Measurements from ENCODE around the gene MB21D2.

The MB21D2 gene

GRCh38 chr3:192928016-192928415, 10.4 kb upstream of the MB21D2 start:
- Histone ChIP-seq H3K4me3 (no peak overlapping the region), H3K27ac (no peak overlapping the region)

- Histone ChIP-seq H3K4me3 (no peak overlapping the region), H3K27ac (no peak overlapping the region)
Observed at GRCh38 chr3:192927016-192927415, 9.4 kb upstream of the MB21D2 start.

GRCh38 chr3:192923731-192924130, 6.1 kb upstream of the MB21D2 start:
- Histone ChIP-seq H3K4me3 (no peak overlapping the region), H3K27ac (no peak overlapping the region)

GRCh38 chr3:192921793-192922192, 4.1 kb upstream of the MB21D2 start:
- Histone ChIP-seq H3K27ac (no peak overlapping the region), H3K4me3 (no peak overlapping the region)

GRCh38 chr3:192920411-192920810, 2.8 kb upstream of the MB21D2 start:
- H3K27ac ChIP-seq: peak overlapping the region in 1 of 21 experiments; percentile 26

GRCh38 chr3:192919901-192920300, 2.2 kb upstream of the MB21D2 start:
- no peak overlapping the region for H3K27ac ChIP-seq
- H3K4me3 ChIP-seq: no peak overlapping the region

More at GRCh38 chr3:192920411-192920810, 2.8 kb upstream of the MB21D2 start:
- no peak overlapping the region for H3K4me3 ChIP-seq

GRCh38 chr3:192918275-192918588, 576 bp upstream of the MB21D2 start:
- Histone ChIP-seq H3K27ac (peak overlapping the region in 20 of 21 experiments; percentile 60 to 95 (median 87)), H3K4me3 (peak overlapping the region; percentile 58 to 80 (median 68))

- H3K27ac ChIP-seq: peak overlapping the region in 20 of 21 experiments; percentile 15 to 95 (median 87)
Observed at GRCh38 chr3:192917028-192917403, 640 bp downstream of the MB21D2 start.

GRCh38 chr3:192916371-192917027, 1.2 kb downstream of the MB21D2 start:
- Histone ChIP-seq H3K27ac (peak overlapping the region in 20 of 21 experiments; percentile 15 to 95 (median 87)), H3K4me3 (peak overlapping the region; percentile 58 to 80 (median 68))

More at GRCh38 chr3:192917028-192917403, 640 bp downstream of the MB21D2 start:
- H3K4me3 ChIP-seq: peak overlapping the region; percentile 58 to 80 (median 68)

GRCh38 chr3:192915722-192916121, 1.9 kb downstream of the MB21D2 start:
- Histone ChIP-seq H3K27ac (no peak overlapping the region), H3K4me3 (peak overlapping the region in 4 of 7 experiments; percentile 68 to 80 (median 78))

- Histone ChIP-seq H3K27ac (no peak overlapping the region), H3K4me3 (peak overlapping the region in 1 of 7 experiments; percentile 76)
Observed at GRCh38 chr3:192915304-192915703, 2.4 kb downstream of the MB21D2 start.

GRCh38 chr3:192914848-192915247, 2.8 kb downstream of the MB21D2 start:
- Histone ChIP-seq H3K4me3 (no peak overlapping the region), H3K27ac (no peak overlapping the region)

- H3K4me3 ChIP-seq: no peak overlapping the region
- H3K27ac ChIP-seq: no peak overlapping the region
Observed at GRCh38 chr3:192913540-192913939, 4.1 kb downstream of the MB21D2 start.

- Histone ChIP-seq H3K27ac (no peak overlapping the region), H3K4me3 (no peak overlapping the region)
Observed at GRCh38 chr3:192911293-192911692, 6.4 kb downstream of the MB21D2 start.

- Histone ChIP-seq H3K27ac (no peak overlapping the region), H3K4me3 (no peak overlapping the region)
Observed at GRCh38 chr3:192907784-192908183, 9.9 kb downstream of the MB21D2 start.

GRCh38 chr3:192906940-192907339, 10.7 kb downstream of the MB21D2 start:
- Histone ChIP-seq H3K4me3 (no peak overlapping the region), H3K27ac (no peak overlapping the region)

- H3K4me3 ChIP-seq: no peak overlapping the region
Observed at GRCh38 chr3:192905980-192906678, 11.5 kb downstream of the MB21D2 start.

GRCh38 chr3:192904632-192905289, 12.9 kb downstream of the MB21D2 start:
- H3K4me3 ChIP-seq: no peak overlapping the region

More at GRCh38 chr3:192905980-192906678, 11.5 kb downstream of the MB21D2 start:
- no peak overlapping the region for H3K27ac ChIP-seq

GRCh38 chr3:192902549-192902948, 15.1 kb downstream of the MB21D2 start:
- Histone ChIP-seq H3K27ac (no peak overlapping the region), H3K4me3 (no peak overlapping the region)

More at GRCh38 chr3:192904632-192905289, 12.9 kb downstream of the MB21D2 start:
- no peak overlapping the region for H3K27ac ChIP-seq

GRCh38 chr3:192901435-192901834, 16.2 kb downstream of the MB21D2 start:
- no peak overlapping the region for H3K27ac ChIP-seq
- H3K4me3 ChIP-seq: no peak overlapping the region

GRCh38 chr3:192899540-192899982, 18.1 kb downstream of the MB21D2 start:
- Histone ChIP-seq H3K27ac (peak overlapping the region in 4 of 21 experiments; percentile 16 to 44 (median 32)), H3K4me3 (no peak overlapping the region)
